HG02981 (cell line): Measurements from ENCODE around the gene CACNA1B.

Experiments used
- ATAC-seq: cut with Tn5 transposase; IDR thresholded peaks from one replicate; pipeline ENCODE4 v1.9.1; 2021; ENCODE audit warnings: mild to moderate bottlenecking, moderate library complexity; ENCODE audit not compliant: unreplicated experiment

Gene CACNA1B

GRCh38 chr9:138067613-138068367, 190.2 kb downstream of the CACNA1B start:
- no peak for ATAC-seq

- no peak for ATAC-seq
Observed at GRCh38 chr9:138068601-138069035, 191.0 kb downstream of the CACNA1B start.

- ATAC-seq = no peak
Observed at GRCh38 chr9:138069731-138070456, 192.3 kb downstream of the CACNA1B start.

GRCh38 chr9:138070815-138071214, 193.2 kb downstream of the CACNA1B start:
- ATAC-seq = no peak

- ATAC-seq = no peak
Observed at GRCh38 chr9:138071292-138071691, 193.7 kb downstream of the CACNA1B start.

GRCh38 chr9:138071731-138072130, 194.1 kb downstream of the CACNA1B start:
- no peak for ATAC-seq

GRCh38 chr9:138072161-138072842, 194.7 kb downstream of the CACNA1B start:
- no peak for ATAC-seq

- ATAC-seq = no peak
Observed at GRCh38 chr9:138072897-138073296, 195.3 kb downstream of the CACNA1B start.

GRCh38 chr9:138073408-138073807, 195.8 kb downstream of the CACNA1B start:
- ATAC-seq = no peak

GRCh38 chr9:138073808-138074207, 196.2 kb downstream of the CACNA1B start:
- ATAC-seq = no peak

GRCh38 chr9:138074516-138074915, 196.9 kb downstream of the CACNA1B start:
- ATAC-seq = no peak

GRCh38 chr9:138075496-138075895, 197.9 kb downstream of the CACNA1B start:
- no peak for ATAC-seq

GRCh38 chr9:138075961-138076649, 198.5 kb downstream of the CACNA1B start:
- no peak for ATAC-seq

- no peak for ATAC-seq
Observed at GRCh38 chr9:138076650-138077009, 199.0 kb downstream of the CACNA1B start.

- no peak for ATAC-seq
Observed at GRCh38 chr9:138077126-138077525, 199.5 kb downstream of the CACNA1B start.

GRCh38 chr9:138077898-138078540, 200.4 kb downstream of the CACNA1B start:
- ATAC-seq = no peak

- ATAC-seq = no peak
Observed at GRCh38 chr9:138078846-138079245, 201.3 kb downstream of the CACNA1B start.

- ATAC-seq = no peak
Observed at GRCh38 chr9:138080979-138081378, 203.4 kb downstream of the CACNA1B start.

- ATAC-seq = no peak
Observed at GRCh38 chr9:138082918-138083636, 205.5 kb downstream of the CACNA1B start.

- no peak for ATAC-seq
Observed at GRCh38 chr9:138083873-138084272, 206.3 kb downstream of the CACNA1B start.
